ENCODE results near the gene NLRP14. TPM values are rescaled to one million over a fixed set of nuclear protein-coding genes. Genes with fewer than 3 reads are reported as not detected.

Gene NLRP14, protein sequence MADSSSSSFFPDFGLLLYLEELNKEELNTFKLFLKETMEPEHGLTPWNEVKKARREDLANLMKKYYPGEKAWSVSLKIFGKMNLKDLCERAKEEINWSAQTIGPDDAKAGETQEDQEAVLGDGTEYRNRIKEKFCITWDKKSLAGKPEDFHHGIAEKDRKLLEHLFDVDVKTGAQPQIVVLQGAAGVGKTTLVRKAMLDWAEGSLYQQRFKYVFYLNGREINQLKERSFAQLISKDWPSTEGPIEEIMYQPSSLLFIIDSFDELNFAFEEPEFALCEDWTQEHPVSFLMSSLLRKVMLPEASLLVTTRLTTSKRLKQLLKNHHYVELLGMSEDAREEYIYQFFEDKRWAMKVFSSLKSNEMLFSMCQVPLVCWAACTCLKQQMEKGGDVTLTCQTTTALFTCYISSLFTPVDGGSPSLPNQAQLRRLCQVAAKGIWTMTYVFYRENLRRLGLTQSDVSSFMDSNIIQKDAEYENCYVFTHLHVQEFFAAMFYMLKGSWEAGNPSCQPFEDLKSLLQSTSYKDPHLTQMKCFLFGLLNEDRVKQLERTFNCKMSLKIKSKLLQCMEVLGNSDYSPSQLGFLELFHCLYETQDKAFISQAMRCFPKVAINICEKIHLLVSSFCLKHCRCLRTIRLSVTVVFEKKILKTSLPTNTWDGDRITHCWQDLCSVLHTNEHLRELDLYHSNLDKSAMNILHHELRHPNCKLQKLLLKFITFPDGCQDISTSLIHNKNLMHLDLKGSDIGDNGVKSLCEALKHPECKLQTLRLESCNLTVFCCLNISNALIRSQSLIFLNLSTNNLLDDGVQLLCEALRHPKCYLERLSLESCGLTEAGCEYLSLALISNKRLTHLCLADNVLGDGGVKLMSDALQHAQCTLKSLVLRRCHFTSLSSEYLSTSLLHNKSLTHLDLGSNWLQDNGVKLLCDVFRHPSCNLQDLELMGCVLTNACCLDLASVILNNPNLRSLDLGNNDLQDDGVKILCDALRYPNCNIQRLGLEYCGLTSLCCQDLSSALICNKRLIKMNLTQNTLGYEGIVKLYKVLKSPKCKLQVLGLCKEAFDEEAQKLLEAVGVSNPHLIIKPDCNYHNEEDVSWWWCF
- total RNA-seq = not detected

DNA sequence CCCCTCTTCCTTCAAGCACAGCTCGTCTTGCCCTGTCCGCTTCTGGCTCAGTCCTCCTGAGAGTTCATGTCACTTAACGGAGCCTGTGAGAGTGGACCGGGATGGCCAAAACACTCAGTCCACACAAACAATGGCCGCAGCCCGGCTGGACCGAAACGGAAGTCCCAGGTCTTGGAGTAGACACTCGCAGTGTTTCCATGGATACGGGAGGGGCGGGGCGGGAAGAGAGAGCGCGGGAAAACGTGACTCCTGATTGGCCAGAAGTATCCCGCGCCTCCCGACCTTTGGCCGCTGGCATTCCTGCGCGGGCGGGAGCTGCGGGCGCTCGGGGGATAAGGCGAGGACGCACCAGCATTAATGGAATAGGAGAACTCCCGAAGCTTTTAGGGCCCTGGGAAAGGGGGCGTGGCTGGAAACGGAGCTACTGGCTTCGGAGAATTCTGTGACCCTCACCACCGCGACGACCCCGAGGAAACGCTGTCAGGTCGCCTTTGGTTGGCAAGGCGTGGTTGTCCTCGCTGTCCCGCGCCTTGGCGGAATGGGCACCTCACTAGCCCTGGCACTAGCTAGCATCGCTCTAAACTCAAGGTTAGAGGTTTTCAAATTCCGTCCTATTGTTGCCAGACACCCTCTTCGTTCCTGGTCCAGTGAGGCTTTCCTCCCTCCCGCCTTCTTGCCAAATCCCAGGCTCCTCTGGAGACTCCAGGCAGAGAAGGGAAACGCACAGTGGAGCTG is at the start of gene NLRP14, which contains the start of gene ZNF214:
Gene NLRP14, plus strand, starts transcription at position 297 of the 735 bp plus-strand sequence. CDS start 18,108 bp downstream, outside the sequence.
Gene ZNF214, minus strand, starts transcription at position 164 of the 735 bp plus-strand sequence. CDS start 17,511 bp downstream, outside the sequence.
- H3K36me3 ChIP-seq = no peaks in the 10 kb centered on the region
- no peaks in the 10 kb centered on the region for H3K9me3 ChIP-seq
- peak within 1 kb of the TSS; percentile 11 to 54 (median 22) for H3K27ac ChIP-seq
- intact Hi-C loops (cut with DNase I; ENCODE audit: low total_unique reads) (loop anchor here (2.0 to 5.0 kb wide), 2 partner anchors 28 to 93 kb away; partner anchors contain the start of gene ZNF215), in situ Hi-C loops (cut with MboI; ENCODE audit: low sequenced_read_pairs in 4 of 4) (no loop called here)
- peak within 1 kb of the TSS; percentile 59 to 70 (median 64) for H3K4me3 ChIP-seq
- peak; percentile 69 to 84 for DNase-seq
- H3K27me3 ChIP-seq = no peaks in the 10 kb centered on the region
- H3K4me1 ChIP-seq = peaks cover 7 to 8% of the 10 kb centered on the region in 2 donors
- TF ChIP-seq, protein P1, sequence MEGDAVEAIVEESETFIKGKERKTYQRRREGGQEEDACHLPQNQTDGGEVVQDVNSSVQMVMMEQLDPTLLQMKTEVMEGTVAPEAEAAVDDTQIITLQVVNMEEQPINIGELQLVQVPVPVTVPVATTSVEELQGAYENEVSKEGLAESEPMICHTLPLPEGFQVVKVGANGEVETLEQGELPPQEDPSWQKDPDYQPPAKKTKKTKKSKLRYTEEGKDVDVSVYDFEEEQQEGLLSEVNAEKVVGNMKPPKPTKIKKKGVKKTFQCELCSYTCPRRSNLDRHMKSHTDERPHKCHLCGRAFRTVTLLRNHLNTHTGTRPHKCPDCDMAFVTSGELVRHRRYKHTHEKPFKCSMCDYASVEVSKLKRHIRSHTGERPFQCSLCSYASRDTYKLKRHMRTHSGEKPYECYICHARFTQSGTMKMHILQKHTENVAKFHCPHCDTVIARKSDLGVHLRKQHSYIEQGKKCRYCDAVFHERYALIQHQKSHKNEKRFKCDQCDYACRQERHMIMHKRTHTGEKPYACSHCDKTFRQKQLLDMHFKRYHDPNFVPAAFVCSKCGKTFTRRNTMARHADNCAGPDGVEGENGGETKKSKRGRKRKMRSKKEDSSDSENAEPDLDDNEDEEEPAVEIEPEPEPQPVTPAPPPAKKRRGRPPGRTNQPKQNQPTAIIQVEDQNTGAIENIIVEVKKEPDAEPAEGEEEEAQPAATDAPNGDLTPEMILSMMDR (IDR thresholded peaks at IDR 0.05 in 4 of 5, conservative IDR thresholded peaks at IDR 0.05 in 1 of 5) = no peak
- no peak for TF ChIP-seq POLR2A (IDR thresholded peaks at IDR 0.05)
- ATAC-seq = peak; percentile 94 to 96

- intact Hi-C loops (cut with DNase I; ENCODE audit: low total_unique reads) (no loop called here), in situ Hi-C loops (cut with MboI; ENCODE audit: low sequenced_read_pairs in 4 of 4) (no loop called here)
- Histone ChIP-seq H3K4me3 (no peak overlapping the region), H3K4me1 (no peaks in the 10 kb centered on the region), H3K27me3 (no peaks in the 10 kb centered on the region), H3K9me3 (no peaks in the 10 kb centered on the region), H3K27ac (no peak overlapping the region), H3K36me3 (no peaks in the 10 kb centered on the region)
- no peak for DNase-seq
- no peak for ATAC-seq
- TF ChIP-seq, protein P1 (IDR thresholded peaks at IDR 0.05 in 4 of 5, conservative IDR thresholded peaks at IDR 0.05 in 1 of 5) = no peak
- no peak for TF ChIP-seq POLR2A (IDR thresholded peaks at IDR 0.05)
Measured at GRCh38 chr11:6979365-6979764, 40.9 kb upstream of the NLRP14 start.

GRCh38 chr11:6986487-6986886 is 33.8 kb upstream of the NLRP14 start:
- DNase-seq (no peak), ATAC-seq (no peak)
- no peak overlapping the region for H3K27ac ChIP-seq
- intact Hi-C loops (cut with DNase I; ENCODE audit: low total_unique reads) = no loop called here
- no peaks in the 10 kb centered on the region for H3K27me3 ChIP-seq
- no peaks in the 10 kb centered on the region for H3K4me1 ChIP-seq
- no peaks in the 10 kb centered on the region for H3K36me3 ChIP-seq
- H3K9me3 ChIP-seq = no peaks in the 10 kb centered on the region
- no peak for TF ChIP-seq POLR2A (IDR thresholded peaks at IDR 0.05)
- TF ChIP-seq, protein P1 (IDR thresholded peaks at IDR 0.05 in 4 of 5, conservative IDR thresholded peaks at IDR 0.05 in 1 of 5) = no peak
- in situ Hi-C loops (cut with MboI; ENCODE audit: low sequenced_read_pairs in 4 of 4) = no loop called here
- H3K4me3 ChIP-seq = no peak overlapping the region

DNA sequence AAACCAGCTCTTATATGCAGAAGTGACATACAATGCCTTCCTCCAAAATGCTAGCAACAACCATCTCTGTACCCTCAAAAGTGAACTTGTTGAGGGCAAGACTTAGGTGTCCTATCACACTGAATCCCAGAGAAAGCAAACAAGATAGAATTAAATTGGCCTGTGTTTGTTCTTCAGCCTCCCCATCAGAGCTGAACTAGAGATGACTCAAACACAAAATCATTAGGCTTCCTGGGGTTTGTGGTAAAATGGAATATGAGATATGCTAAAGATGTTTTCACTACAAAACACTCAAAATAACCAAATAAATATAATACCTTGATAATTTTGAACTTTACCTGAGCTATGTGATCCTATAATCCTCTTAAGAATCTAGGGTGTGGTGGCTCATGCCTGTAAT is 31.8 kb upstream of the NLRP14 start:
- no peak for DNase-seq
- no peak for TF ChIP-seq POLR2A (IDR thresholded peaks at IDR 0.05)
- TF ChIP-seq, protein P1 (IDR thresholded peaks at IDR 0.05 in 4 of 5, conservative IDR thresholded peaks at IDR 0.05 in 1 of 5) = no peak
- H3K27me3 ChIP-seq = no peaks in the 10 kb centered on the region
- no peaks in the 10 kb centered on the region for H3K36me3 ChIP-seq
- ATAC-seq = no peak
- peaks cover 6 to 13% of the 10 kb centered on the region in 2 donors for H3K4me1 ChIP-seq
- H3K4me3 ChIP-seq = no peak overlapping the region
- H3K9me3 ChIP-seq = no peaks in the 10 kb centered on the region
- H3K27ac ChIP-seq = no peak overlapping the region
- intact Hi-C loops (cut with DNase I; ENCODE audit: low total_unique reads) = no loop called here
- in situ Hi-C loops (cut with MboI; ENCODE audit: low sequenced_read_pairs in 4 of 4) = no loop called here
